BLaER1 (cell line): ENCODE results near the gene EDA.

Experiments used
- H3K27ac ChIP-seq: shearing (Covaris generic); formaldehyde crosslinking; 2 replicates; pipeline ENCODE4 v1.8.1; 2022
- H3K27me3 ChIP-seq: shearing (Covaris generic); formaldehyde crosslinking; 2 replicates; pipeline ENCODE4 v1.8.1; 2022
- H3K36me3 ChIP-seq: shearing (Covaris generic); formaldehyde crosslinking; 2 replicates; pipeline ENCODE4 v1.8.1; 2022
- H3K4me1 ChIP-seq: shearing (Covaris generic); formaldehyde crosslinking; 2 replicates; pipeline ENCODE4 v1.8.1; 2022
- H3K4me2 ChIP-seq: shearing (Covaris generic); formaldehyde crosslinking; 2 replicates; pipeline ENCODE4 v1.8.1; 2022
- H3K4me3 ChIP-seq: shearing (Covaris generic); formaldehyde crosslinking; 2 replicates; pipeline ENCODE4 v1.8.1; 2022
- H3K9ac ChIP-seq: shearing (Covaris generic); formaldehyde crosslinking; 2 replicates; pipeline ENCODE4 v1.8.1; 2022
- H3K9me3 ChIP-seq: shearing (Covaris generic); formaldehyde crosslinking; 2 replicates; pipeline ENCODE4 v1.8.1; 2022
- H4K20me1 ChIP-seq: shearing (Covaris generic); formaldehyde crosslinking; 2 replicates; pipeline ENCODE4 v1.8.1; 2022
- Cebpa-rat ChIP-seq: shearing (Covaris generic); IDR thresholded peaks from 2 replicates; pipeline ENCODE4 v1.8.1; 2022

The EDA gene

GRCh38 chrX:69906447-69906846 lies 290.5 kb downstream of the EDA start:
- no peak for TF ChIP-seq Cebpa-rat
- Histone ChIP-seq H4K20me1 (no peaks in the 10 kb centered on the region), H3K4me3 (no peak overlapping the region), H3K4me1 (no peaks in the 10 kb centered on the region), H3K27me3 (peaks cover 55% of the 10 kb centered on the region), H3K9ac (no peak overlapping the region), H3K4me2 (no peak overlapping the region), H3K36me3 (no peaks in the 10 kb centered on the region), H3K9me3 (no peaks in the 10 kb centered on the region), H3K27ac (no peak overlapping the region)

- Histone ChIP-seq H3K9me3 (peaks cover 17% of the 10 kb centered on the region), H3K4me2 (no peak overlapping the region), H4K20me1 (no peaks in the 10 kb centered on the region), H3K36me3 (no peaks in the 10 kb centered on the region), H3K27ac (no peak overlapping the region), H3K9ac (no peak overlapping the region), H3K27me3 (peaks cover 47% of the 10 kb centered on the region), H3K4me1 (no peaks in the 10 kb centered on the region), H3K4me3 (no peak overlapping the region)
- TF ChIP-seq Cebpa-rat = no peak
These were observed 298.9 kb downstream of the EDA start for GRCh38 chrX:69914781-69915180.

- Histone ChIP-seq H3K4me1 (no peaks in the 10 kb centered on the region), H3K27me3 (peaks cover 23% of the 10 kb centered on the region; the same call in 1 of the 2 replicates), H3K4me2 (no peak overlapping the region), H3K36me3 (no peaks in the 10 kb centered on the region), H3K27ac (no peak overlapping the region), H3K9me3 (peaks cover 7% of the 10 kb centered on the region), H3K4me3 (no peak overlapping the region), H4K20me1 (no peaks in the 10 kb centered on the region), H3K9ac (no peak overlapping the region)
- TF ChIP-seq Cebpa-rat = no peak
These were observed 303.8 kb downstream of the EDA start for GRCh38 chrX:69919749-69920148.

- H3K9me3 ChIP-seq = no peaks in the 10 kb centered on the region
- no peak for TF ChIP-seq Cebpa-rat
- H3K4me1 ChIP-seq = no peaks in the 10 kb centered on the region
- no peak overlapping the region for H3K9ac ChIP-seq
- no peaks in the 10 kb centered on the region for H4K20me1 ChIP-seq
- no peaks in the 10 kb centered on the region for H3K36me3 ChIP-seq
- H3K4me2 ChIP-seq = no peak overlapping the region
- peaks cover 70% of the 10 kb centered on the region for H3K27me3 ChIP-seq
- H3K4me3 ChIP-seq = no peak overlapping the region
- H3K27ac ChIP-seq = no peak overlapping the region
These were observed 316.4 kb downstream of the EDA start for GRCh38 chrX:69932323-69932722.

GRCh38 chrX:69948276-69948797 lies 332.4 kb downstream of the EDA start:
- no peaks in the 10 kb centered on the region for H3K4me1 ChIP-seq
- H3K9ac ChIP-seq = no peak overlapping the region
- H3K36me3 ChIP-seq = no peaks in the 10 kb centered on the region
- no peak overlapping the region for H3K4me2 ChIP-seq
- H3K4me3 ChIP-seq = no peak overlapping the region
- peaks cover 53% of the 10 kb centered on the region for H3K27me3 ChIP-seq
- H3K27ac ChIP-seq = no peak overlapping the region
- H4K20me1 ChIP-seq = no peaks in the 10 kb centered on the region
- peaks cover 30% of the 10 kb centered on the region for H3K9me3 ChIP-seq
- TF ChIP-seq Cebpa-rat = no peak

- Histone ChIP-seq H3K36me3 (no peaks in the 10 kb centered on the region), H3K4me3 (no peak overlapping the region), H4K20me1 (no peaks in the 10 kb centered on the region), H3K27me3 (peaks cover 47% of the 10 kb centered on the region), H3K4me2 (no peak overlapping the region), H3K9ac (no peak overlapping the region), H3K9me3 (peaks cover 16% of the 10 kb centered on the region), H3K27ac (no peak overlapping the region), H3K4me1 (no peaks in the 10 kb centered on the region)
- TF ChIP-seq Cebpa-rat = no peak
These were observed 335.8 kb downstream of the EDA start for GRCh38 chrX:69951753-69952152.

GRCh38 chrX:69959712-69960111 lies 343.8 kb downstream of the EDA start:
- Histone ChIP-seq H3K36me3 (no peaks in the 10 kb centered on the region), H3K4me2 (no peak overlapping the region), H3K4me1 (no peaks in the 10 kb centered on the region), H3K27me3 (peaks cover 69% of the 10 kb centered on the region), H4K20me1 (peaks cover 5% of the 10 kb centered on the region; the same call in 1 of the 2 replicates), H3K4me3 (no peak overlapping the region), H3K9me3 (no peaks in the 10 kb centered on the region), H3K27ac (no peak overlapping the region), H3K9ac (no peak overlapping the region)
- TF ChIP-seq Cebpa-rat = no peak

- H3K4me1 ChIP-seq = no peaks in the 10 kb centered on the region
- peaks cover 70% of the 10 kb centered on the region for H3K27me3 ChIP-seq
- no peak overlapping the region for H3K9ac ChIP-seq
- H3K4me2 ChIP-seq = no peak overlapping the region
- peaks cover 5% of the 10 kb centered on the region; the same call in 1 of the 2 replicates for H4K20me1 ChIP-seq
- no peaks in the 10 kb centered on the region for H3K9me3 ChIP-seq
- no peak overlapping the region for H3K27ac ChIP-seq
- no peaks in the 10 kb centered on the region for H3K36me3 ChIP-seq
- no peak overlapping the region for H3K4me3 ChIP-seq
- TF ChIP-seq Cebpa-rat = no peak
These were observed 345.6 kb downstream of the EDA start for GRCh38 chrX:69961365-69962072.

GRCh38 chrX:69968950-69969349 lies 353.0 kb downstream of the EDA start:
- peaks cover 64% of the 10 kb centered on the region for H3K27me3 ChIP-seq

GRCh38 chrX:69969460-69969859 lies 353.5 kb downstream of the EDA start:
- Histone ChIP-seq H3K4me1 (no peaks in the 10 kb centered on the region), H3K4me3 (no peak overlapping the region), H4K20me1 (no peaks in the 10 kb centered on the region)

More at GRCh38 chrX:69968950-69969349, 353.0 kb downstream of the EDA start:
- Histone ChIP-seq H3K4me3 (no peak overlapping the region), H3K9ac (no peak overlapping the region), H3K4me2 (no peak overlapping the region), H3K9me3 (no peaks in the 10 kb centered on the region), H3K36me3 (no peaks in the 10 kb centered on the region), H3K4me1 (no peaks in the 10 kb centered on the region), H4K20me1 (no peaks in the 10 kb centered on the region), H3K27ac (no peak overlapping the region)
- no peak for TF ChIP-seq Cebpa-rat

More at GRCh38 chrX:69969460-69969859, 353.5 kb downstream of the EDA start:
- no peak for TF ChIP-seq Cebpa-rat
- H3K27ac ChIP-seq = no peak overlapping the region
- H3K27me3 ChIP-seq = peaks cover 63% of the 10 kb centered on the region
- H3K9me3 ChIP-seq = no peaks in the 10 kb centered on the region
- H3K4me2 ChIP-seq = no peak overlapping the region
- no peaks in the 10 kb centered on the region for H3K36me3 ChIP-seq
- H3K9ac ChIP-seq = no peak overlapping the region
